Tibial nerve (tissue), 4 donors: ENCODE data around the gene KPNA1. TPM values are rescaled to one million over a fixed set of nuclear protein-coding genes. Genes with fewer than 3 reads are reported as not detected.

ENCODE experiments used
- DNase-seq, 2 donors: peaks; one replicate each; pipeline ENCODE4 v3.0.0-alpha.2; 2019; ENCODE audit warnings: low spot score in 2 of 2
- H3K27ac ChIP-seq, 4 donors: fragments of 200-600 bp; sonication (generic) in 3 of 4; one replicate each; pipeline ENCODE4 v1.5.1; 2017 to 2019; ENCODE audit warnings: mild to moderate bottlenecking in 1 of 4
- H3K27me3 ChIP-seq, 2 donors: fragments of 200-600 bp; sonication (generic) in 1 of 2; one replicate each; pipeline versions ENCODE4 v1.5.1 to v1.6.0; 2017 to 2019
- H3K36me3 ChIP-seq, 3 donors: fragments of 200-600 bp; sonication (generic); one replicate each; pipeline ENCODE4 v1.5.1; 2018 to 2019
- H3K4me1 ChIP-seq, 4 donors: fragments of 200-600 bp; sonication (generic) in 3 of 4; one replicate each; pipeline ENCODE4 v1.5.1; 2017 to 2019
- H3K4me3 ChIP-seq, 4 donors: fragments of 200-600 bp; sonication (generic) in 3 of 4; one replicate each; pipeline ENCODE4 v1.5.1; 2017 to 2019; ENCODE audit warnings: mild to moderate bottlenecking in 1 of 4, moderate library complexity in 1 of 4
- H3K9me3 ChIP-seq, 4 donors: fragments of 200-600 bp; sonication (generic) in 3 of 4; one replicate each; pipeline ENCODE4 v1.5.1; 2017 to 2019
- CTCF ChIP-seq, 5 experiments: fragments of 200-600 bp in 3 of 5; fragments of 450-650 bp in 2 of 5; sonication (generic) in 3 of 5; IDR thresholded peaks; one replicate each; pipeline ENCODE4 v1.5.1; 2016 to 2019; ENCODE audit warnings: antibody characterized with exemption in 5 of 5, mild to moderate bottlenecking in 3 of 5, moderate library complexity in 2 of 5
- EP300 ChIP-seq, 2 donors: sonication (generic); formaldehyde crosslinking; IDR thresholded peaks; one replicate each; pipeline ENCODE4 v1.6.1; 2017; ENCODE audit warnings: antibody characterized with exemption in 2 of 2, mild to moderate bottlenecking in 1 of 2
- POLR2A ChIP-seq, 2 donors: fragments of 450-650 bp; IDR thresholded peaks; one replicate each; pipeline ENCODE4 v1.6.1; 2017; ENCODE audit warnings: antibody characterized with exemption in 2 of 2, mild to moderate bottlenecking in 2 of 2, moderate library complexity in 2 of 2
- WGBS, 2 donors: methylation state at CpG; one replicate each; pipeline ENCODE4 v1.1.5; 2018; 5-methylcytosine and 5-hydroxymethylcytosine counted together
- total RNA-seq, 4 donors: library from RNA; depleted of rRNA; stranded (reverse); fragments of >200 nt; gene quantifications; one replicate each; pipeline ENCODE4 v1.1.0, GENCODE V29; 2016

KPNA1 gene
- 10 to 100 TPM; 36.8 to 46.5 (median 41.8) TPM for total RNA-seq

DNA sequence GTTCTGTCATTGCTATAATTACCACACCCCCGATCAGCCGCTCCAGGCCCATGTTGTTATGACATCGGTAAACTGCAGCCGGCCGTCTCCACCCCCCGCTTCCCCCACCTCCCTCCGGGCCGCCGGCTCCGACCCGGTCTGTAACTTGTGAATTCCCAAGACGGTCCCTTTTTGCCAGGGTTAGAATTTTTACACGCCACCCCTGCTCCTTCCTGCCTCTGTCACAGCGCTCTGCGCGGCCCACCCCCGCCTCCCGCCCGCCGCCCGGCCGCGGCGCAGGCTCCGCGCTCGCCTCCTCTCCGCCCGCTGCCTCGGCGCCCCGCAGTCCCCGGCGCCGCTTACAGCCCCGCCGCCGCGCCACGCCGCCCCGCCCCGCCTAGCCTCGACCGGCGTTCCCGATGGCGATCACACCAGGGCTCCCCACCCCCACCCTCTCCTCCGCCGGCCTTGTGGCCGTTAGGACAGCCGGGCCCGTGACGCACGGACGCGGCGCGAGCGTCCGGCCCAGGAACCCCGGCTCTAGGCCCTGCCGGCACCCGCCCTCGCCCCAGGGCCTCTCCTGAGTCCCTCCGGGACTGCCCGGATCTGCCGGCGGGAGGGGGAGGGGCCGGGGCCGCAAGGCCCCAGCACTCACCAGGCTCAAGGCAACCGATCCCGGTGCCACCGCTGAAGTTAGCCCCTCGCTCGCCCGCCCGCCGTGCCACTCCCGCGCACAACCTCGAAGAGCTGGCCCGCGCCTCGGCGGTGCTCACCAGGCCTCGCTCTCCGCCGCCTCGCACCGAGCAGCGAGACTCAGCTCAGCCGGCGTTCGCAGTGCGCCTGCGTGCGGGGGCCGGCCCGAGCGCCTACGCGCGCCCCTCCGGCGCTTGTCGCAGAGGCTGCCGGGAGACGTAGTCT lies at the start of gene KPNA1:
Gene KPNA1, minus strand, starts transcription at position 817 of the 897 bp plus-strand sequence. CDS start 18,374 bp downstream, outside the sequence.
- Histone ChIP-seq H3K27me3 (no peaks in the 10 kb centered on the region), H3K4me3 (peak within 1 kb of the TSS; percentile 53 to 95 (median 82)), H3K9me3 (peaks cover 0 to 6% (median 0%) of the 10 kb centered on the region in 4 donors), H3K27ac (peak within 1 kb of the TSS; percentile 67 to 98 (median 93)), H3K4me1 (peaks cover 0 to 31% (median 19%) of the 10 kb centered on the region in 4 donors), H3K36me3 (no peaks in the 10 kb centered on the region)
- 1% methylated on average over 41 to 65 of the region's 109 CpGs for WGBS, 2 donors
- peak; percentile 58 to 71 for DNase-seq
- peak in 2 of 5 experiments; percentile 12 to 26 for TF ChIP-seq CTCF (IDR thresholded peaks at IDR 0.05)
- peak in 1 of 2 donors; percentile 95 for TF ChIP-seq EP300 (IDR thresholded peaks at IDR 0.05)
- peak; percentile 93 for TF ChIP-seq POLR2A (IDR thresholded peaks at IDR 0.05)

DNA sequence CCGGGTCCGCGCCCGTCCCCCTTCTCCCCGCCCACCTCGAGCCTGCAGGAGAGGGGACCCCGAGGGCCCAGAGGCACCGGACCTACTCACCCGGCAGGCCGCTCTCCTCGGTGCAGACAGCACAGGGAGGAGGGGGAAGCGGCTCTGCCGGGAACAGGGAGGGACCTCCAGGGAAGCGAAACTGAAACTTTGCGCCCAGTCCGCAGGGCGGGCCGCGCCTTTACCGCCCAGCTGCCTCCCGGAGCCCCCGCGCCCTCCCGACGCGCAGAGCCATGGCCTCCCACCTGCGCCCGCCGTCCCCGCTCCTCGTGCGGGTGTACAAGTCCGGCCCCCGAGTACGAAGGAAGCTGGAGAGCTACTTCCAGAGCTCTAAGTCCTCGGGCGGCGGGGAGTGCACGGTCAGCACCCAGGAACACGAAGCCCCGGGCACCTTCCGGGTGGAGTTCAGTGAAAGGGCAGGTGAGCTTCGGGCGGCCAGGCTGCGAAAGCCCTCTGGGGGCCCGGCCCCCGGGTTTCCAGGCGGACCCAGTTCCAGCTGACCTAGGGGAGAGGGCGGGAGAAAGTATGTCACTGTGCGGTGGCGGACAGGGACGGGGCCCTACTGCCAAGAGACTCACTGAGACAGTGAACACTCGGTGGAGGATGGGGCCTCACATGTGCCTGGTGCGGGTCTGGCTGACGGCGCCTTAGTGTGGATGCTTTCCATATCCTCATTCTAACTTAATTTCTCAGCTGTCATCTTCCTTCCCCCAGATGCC lies 49.6 kb upstream of the KPNA1 start, which contains the start of the genes DTX3L and PARP9:
Gene DTX3L, plus strand, starts transcription at position 184 of the 758 bp plus-strand sequence. Its CDS starts 89 bp downstream, at position 273.
Gene PARP9, minus strand, starts transcription at position 146 of the 758 bp plus-strand sequence. CDS start 4,680 bp downstream, outside the sequence.
- TF ChIP-seq EP300 (IDR thresholded peaks at IDR 0.05) (peak in 1 of 2 donors; percentile 89), CTCF (IDR thresholded peaks at IDR 0.05) (no peak), POLR2A (IDR thresholded peaks at IDR 0.05) (peak in 1 of 2 donors; percentile 48)
- Histone ChIP-seq H3K27me3 (no peaks in the 10 kb centered on the region), H3K27ac (peak within 1 kb of the TSS; percentile 94 to 97 (median 96)), H3K36me3 (peaks cover 0 to 35% (median 0%) of the 10 kb centered on the region in 3 donors), H3K9me3 (no peaks in the 10 kb centered on the region), H3K4me1 (peaks cover 0 to 48% (median 21%) of the 10 kb centered on the region in 4 donors), H3K4me3 (peak within 1 kb of the TSS; percentile 83 to 87 (median 84))
- DNase-seq = peak; percentile 59 to 60
- 0 to 1% methylated on average over 31 to 55 of the region's 56 CpGs for whole genome bisulfite sequencing, 2 donors

GRCh38 chr3:122563717-122564025 lies 48.9 kb upstream of the KPNA1 start:
- no peak for TF ChIP-seq EP300 (IDR thresholded peaks at IDR 0.05)
- no peak for TF ChIP-seq POLR2A (IDR thresholded peaks at IDR 0.05)
- TF ChIP-seq CTCF (IDR thresholded peaks at IDR 0.05) = no peak
- Histone ChIP-seq H3K4me1 (peaks cover 0 to 48% (median 21%) of the 10 kb centered on the region in 4 donors), H3K36me3 (peaks cover 0 to 33% (median 0%) of the 10 kb centered on the region in 3 donors), H3K9me3 (no peaks in the 10 kb centered on the region), H3K27ac (peak overlapping the region; percentile 94 to 97 (median 96)), H3K4me3 (peak overlapping the region; percentile 83 to 87 (median 84)), H3K27me3 (no peaks in the 10 kb centered on the region)
- WGBS, 2 donors = 16 to 25% methylated on average over 5 of the region's 5 CpGs
- DNase-seq = peak in 1 of 2 donors; percentile 11

GRCh38 chr3:122562923-122563716 lies 48.4 kb upstream of the KPNA1 start:
- TF ChIP-seq CTCF (IDR thresholded peaks at IDR 0.05) (no peak), POLR2A (IDR thresholded peaks at IDR 0.05) (no peak), EP300 (IDR thresholded peaks at IDR 0.05) (no peak)
- Histone ChIP-seq H3K4me1 (peaks cover 0 to 48% (median 21%) of the 10 kb centered on the region in 4 donors), H3K27ac (peak overlapping the region; percentile 94 to 97 (median 96)), H3K4me3 (peak overlapping the region; percentile 83 to 87 (median 84)), H3K36me3 (peaks cover 0 to 34% (median 3%) of the 10 kb centered on the region in 3 donors), H3K27me3 (no peaks in the 10 kb centered on the region), H3K9me3 (no peaks in the 10 kb centered on the region)
- WGBS, 2 donors = 56 to 62% methylated on average over 5 of the region's 5 CpGs
- no peak for DNase-seq
